OCI-LY1 (cell line): ENCODE data around the gene TP53I3.

Source experiments
- H2AFZ ChIP-seq: fragments of 200-600 bp; sonication (generic), shearing (Covaris generic); 2 replicates; pipeline ENCODE4 v1.6.0; 2014; ENCODE audit warnings: antibody characterized with exemption, mild to moderate bottlenecking, low read length
- H3F3A ChIP-seq: fragments of 200-600 bp; sonication (generic), shearing (Covaris generic); 2 replicates; pipeline ENCODE4 v1.6.0; 2014; ENCODE audit warnings: mild to moderate bottlenecking, antibody characterized with exemption, low read length, moderate library complexity; ENCODE audit not compliant: insufficient read depth
- H3K27ac ChIP-seq: fragments of 200-600 bp; sonication (generic); 2 replicates; pipeline ENCODE4 v1.5.1; 2014; ENCODE audit warnings: low read length, mixed run types, mild to moderate bottlenecking, low read depth; ENCODE audit not compliant: poor library complexity, severe bottlenecking
- H3K27me3 ChIP-seq: fragments of 200-600 bp; sonication (generic); 2 replicates; pipeline ENCODE4 v1.6.0; 2014; ENCODE audit warnings: antibody characterized with exemption, mild to moderate bottlenecking, low read length, moderate library complexity; ENCODE audit not compliant: insufficient read depth
- H3K36me3 ChIP-seq: fragments of 200-600 bp; sonication (generic); 2 replicates; pipeline ENCODE4 v1.6.1; 2014; ENCODE audit warnings: mild to moderate bottlenecking, antibody characterized with exemption, low read length, moderate library complexity, mixed read lengths; ENCODE audit not compliant: insufficient read depth
- H3K4me1 ChIP-seq: fragments of 200-600 bp; sonication (generic); 2 replicates; pipeline ENCODE4 v1.5.1; 2014; ENCODE audit warnings: mild to moderate bottlenecking, low read length, moderate library complexity; ENCODE audit not compliant: insufficient read depth, severe bottlenecking
- H3K4me2 ChIP-seq: fragments of 200-600 bp; sonication (generic), shearing (Covaris generic); 2 replicates; pipeline ENCODE4 v1.6.1; 2014; ENCODE audit warnings: low read length
- H3K4me3 ChIP-seq: fragments of 200-600 bp; sonication (generic); 2 replicates; pipeline ENCODE4 v1.5.1; 2014; ENCODE audit warnings: low read length, low read depth, mild to moderate bottlenecking, mixed read lengths; ENCODE audit not compliant: poor library complexity, severe bottlenecking
- H3K79me2 ChIP-seq: fragments of 200-600 bp; shearing (Covaris generic); 2 replicates; pipeline ENCODE4 v1.6.1; 2016; ENCODE audit warnings: mixed run types, low read length, mixed read lengths; ENCODE audit not compliant: insufficient read depth
- H3K9ac ChIP-seq: fragments of 200-600 bp; sonication (generic), shearing (Covaris generic); 2 replicates; pipeline ENCODE4 v1.6.1; 2014; ENCODE audit warnings: mild to moderate bottlenecking, low read length, mixed read lengths
- H3K9me2 ChIP-seq: fragments of 200-600 bp; sonication (generic), shearing (Covaris generic); 2 replicates; pipeline ENCODE4 v1.6.1; 2014; ENCODE audit warnings: low read depth, mild to moderate bottlenecking, low read length, mixed read lengths
- H3K9me3 ChIP-seq: fragments of 200-600 bp; shearing (Covaris generic); 2 replicates; pipeline ENCODE4 v1.6.1; 2014; ENCODE audit warnings: low read length, mixed read lengths
- H4K20me1 ChIP-seq: fragments of 200-600 bp; sonication (generic), shearing (Covaris generic); 2 replicates; pipeline ENCODE4 v1.6.0; 2016; ENCODE audit warnings: mild to moderate bottlenecking, low read length; ENCODE audit not compliant: insufficient read depth
- EZH2 ChIP-seq: fragments of 200-600 bp; sonication (generic), shearing (Covaris generic); IDR thresholded peaks from 2 replicates; pipeline ENCODE4 v1.8.0; 2017; ENCODE audit warnings: borderline replicate concordance, mixed run types, mild to moderate bottlenecking, antibody characterized with exemption, low read length, moderate library complexity, mixed read lengths
- TF ChIP-seq, protein P1 (sequence below): fragments of 200-600 bp; sonication (generic), shearing (Covaris generic); IDR thresholded peaks from 2 replicates; pipeline ENCODE4 v1.5.1; 2017; ENCODE audit warnings: mild to moderate bottlenecking, antibody characterized with exemption, low read length, moderate library complexity, mixed read lengths

TP53I3 gene

DNA sequence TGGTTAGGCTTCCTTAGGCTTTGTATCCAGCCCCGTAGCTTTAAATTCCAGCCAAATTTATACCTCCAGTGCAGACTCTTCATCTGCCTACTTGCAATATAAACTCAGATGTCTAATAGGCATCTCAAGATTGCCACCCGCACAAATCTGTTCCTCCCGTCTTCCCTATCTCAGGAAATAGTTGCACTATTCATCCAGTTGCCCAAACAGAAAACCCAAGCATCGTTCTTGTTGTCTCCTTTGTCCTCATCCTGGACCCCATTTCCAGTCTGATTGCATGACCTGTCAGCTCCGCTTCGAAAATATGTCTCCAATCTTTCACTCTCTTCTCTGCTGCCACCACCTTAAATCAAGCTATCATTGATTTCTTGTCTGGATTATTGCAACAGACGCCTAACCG is 32.8 kb downstream of the TP53I3 start:
- Histone ChIP-seq H3K27ac (no peak overlapping the region), H4K20me1 (no peaks in the 10 kb centered on the region), H3K9ac (no peak overlapping the region), H3K4me3 (no peak overlapping the region), H3K36me3 (no peaks in the 10 kb centered on the region; the same call in 1 of the 2 replicates), H3F3A (no peaks in the 10 kb centered on the region), H2AFZ (no peak overlapping the region), H3K27me3 (no peaks in the 10 kb centered on the region), H3K9me2 (no peaks in the 10 kb centered on the region), H3K4me1 (peaks cover 22% of the 10 kb centered on the region), H3K9me3 (no peaks in the 10 kb centered on the region), H3K4me2 (no peak overlapping the region), H3K79me2 (peaks cover 2% of the 10 kb centered on the region)
- TF ChIP-seq, protein P1, sequence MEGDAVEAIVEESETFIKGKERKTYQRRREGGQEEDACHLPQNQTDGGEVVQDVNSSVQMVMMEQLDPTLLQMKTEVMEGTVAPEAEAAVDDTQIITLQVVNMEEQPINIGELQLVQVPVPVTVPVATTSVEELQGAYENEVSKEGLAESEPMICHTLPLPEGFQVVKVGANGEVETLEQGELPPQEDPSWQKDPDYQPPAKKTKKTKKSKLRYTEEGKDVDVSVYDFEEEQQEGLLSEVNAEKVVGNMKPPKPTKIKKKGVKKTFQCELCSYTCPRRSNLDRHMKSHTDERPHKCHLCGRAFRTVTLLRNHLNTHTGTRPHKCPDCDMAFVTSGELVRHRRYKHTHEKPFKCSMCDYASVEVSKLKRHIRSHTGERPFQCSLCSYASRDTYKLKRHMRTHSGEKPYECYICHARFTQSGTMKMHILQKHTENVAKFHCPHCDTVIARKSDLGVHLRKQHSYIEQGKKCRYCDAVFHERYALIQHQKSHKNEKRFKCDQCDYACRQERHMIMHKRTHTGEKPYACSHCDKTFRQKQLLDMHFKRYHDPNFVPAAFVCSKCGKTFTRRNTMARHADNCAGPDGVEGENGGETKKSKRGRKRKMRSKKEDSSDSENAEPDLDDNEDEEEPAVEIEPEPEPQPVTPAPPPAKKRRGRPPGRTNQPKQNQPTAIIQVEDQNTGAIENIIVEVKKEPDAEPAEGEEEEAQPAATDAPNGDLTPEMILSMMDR, result no peak
- no peak for TF ChIP-seq EZH2

DNA sequence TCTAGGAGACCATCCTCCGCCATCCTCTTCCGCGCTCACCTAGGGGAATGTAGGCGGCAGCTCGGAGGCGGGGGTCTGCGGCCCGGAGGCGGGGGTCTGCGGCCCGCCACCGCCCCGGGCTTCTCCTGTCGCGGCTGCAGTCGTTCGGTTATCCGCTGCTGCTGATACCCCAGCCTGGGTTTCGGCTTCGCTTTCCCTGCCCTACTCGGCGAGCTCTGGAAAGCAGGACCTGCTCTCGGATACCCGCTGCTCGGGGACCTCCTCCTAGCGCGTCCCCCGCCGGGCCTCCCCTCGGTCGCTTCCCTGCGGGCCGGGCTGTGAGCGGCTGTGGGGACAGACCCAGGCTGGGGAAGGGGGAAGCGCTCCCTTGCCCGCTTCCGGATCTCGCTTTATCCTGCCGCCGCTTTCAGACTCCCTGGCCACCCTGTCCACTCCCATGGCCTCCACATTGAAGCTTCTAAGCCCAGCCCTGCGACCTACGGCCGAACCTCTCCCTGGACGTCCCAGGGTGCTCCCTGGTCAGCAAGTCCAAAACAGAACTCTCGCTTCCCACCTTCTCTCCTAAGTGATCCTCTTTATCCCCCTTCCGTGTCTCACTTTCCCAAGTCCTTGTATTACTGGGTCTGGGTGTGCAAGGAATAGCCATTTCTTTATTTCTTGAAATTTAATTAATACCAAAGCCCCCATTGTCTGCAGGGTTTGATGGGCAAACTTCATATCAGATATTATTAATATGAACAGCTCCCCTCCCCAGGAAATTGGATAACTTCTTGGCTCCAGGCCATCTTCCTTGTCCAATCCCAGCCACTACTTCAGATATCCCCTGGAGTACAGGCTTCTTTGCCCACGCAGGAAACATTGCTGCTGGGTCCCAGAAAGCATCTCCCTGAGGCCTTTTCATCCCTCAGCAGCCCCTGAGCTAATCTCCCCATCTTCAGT is 34.3 kb downstream of the TP53I3 start:
- Histone ChIP-seq H3K9ac (peak overlapping the region; percentile 61), H4K20me1 (no peaks in the 10 kb centered on the region), H3K4me3 (peak overlapping the region; percentile 72), H3K4me1 (peaks cover 32% of the 10 kb centered on the region), H3K9me2 (no peaks in the 10 kb centered on the region), H3K4me2 (peak overlapping the region; percentile 97), H3K27ac (no peak overlapping the region), H3K27me3 (no peaks in the 10 kb centered on the region), H3F3A (no peaks in the 10 kb centered on the region), H2AFZ (no peak overlapping the region), H3K9me3 (no peaks in the 10 kb centered on the region), H3K36me3 (no peaks in the 10 kb centered on the region), H3K79me2 (peaks cover 12% of the 10 kb centered on the region)
- TF ChIP-seq, protein P1, result no peak
- no peak for TF ChIP-seq EZH2

DNA sequence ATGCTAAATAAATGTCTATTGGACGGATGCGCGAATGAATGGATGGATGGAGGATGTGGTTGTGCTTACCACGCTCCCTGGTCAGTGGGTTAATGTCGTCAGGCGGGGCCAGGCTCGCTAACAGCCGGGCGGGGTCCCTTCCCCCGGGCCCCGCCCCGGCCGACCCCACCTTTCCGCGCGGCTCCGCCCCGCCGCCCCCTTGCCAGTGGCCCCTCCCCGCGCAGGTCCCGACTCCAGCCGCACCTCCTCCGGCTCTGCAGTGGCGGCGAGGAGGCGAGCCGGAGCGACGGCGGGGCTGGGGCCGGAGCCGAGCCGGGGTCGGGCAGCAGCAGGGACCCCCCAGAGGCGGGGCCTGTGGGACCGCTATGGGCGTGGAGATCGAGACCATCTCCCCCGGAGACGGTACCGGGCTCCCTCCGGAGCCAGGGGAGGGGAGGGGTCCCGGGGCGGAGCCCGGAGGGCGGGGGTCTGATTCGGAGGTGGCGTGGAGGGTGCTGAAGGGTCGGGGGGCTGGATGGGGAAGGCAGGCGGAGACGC is 35.1 kb downstream of the TP53I3 start, which contains the start of gene FKBP1B:
FKBP1B (plus strand) TSS at position 257 of the 537 bp plus-strand sequence; CDS start at position 366, 109 bp downstream.
- no peaks in the 10 kb centered on the region for H3K27me3 ChIP-seq
- H3F3A ChIP-seq, result no peaks in the 10 kb centered on the region
- H2AFZ ChIP-seq, result peak within 1 kb of the TSS; percentile 88
- peak within 1 kb of the TSS; percentile 61 for H3K9ac ChIP-seq
- H4K20me1 ChIP-seq, result no peaks in the 10 kb centered on the region
- peaks cover 32% of the 10 kb centered on the region for H3K4me1 ChIP-seq
- peak within 1 kb of the TSS; percentile 72 for H3K4me3 ChIP-seq
- H3K4me2 ChIP-seq, result peak within 1 kb of the TSS; percentile 97
- no peaks in the 10 kb centered on the region for H3K36me3 ChIP-seq
- H3K79me2 ChIP-seq, result peaks cover 17% of the 10 kb centered on the region
- H3K9me2 ChIP-seq, result no peaks in the 10 kb centered on the region
- no peaks in the 10 kb centered on the region for H3K9me3 ChIP-seq
- TF ChIP-seq, protein P1, result no peak
- no peak for TF ChIP-seq EZH2
- no peak within 1 kb of the TSS for H3K27ac ChIP-seq
